ENCODE data around the gene DTNB.

The DTNB gene

GRCh38 chr2:25462021-25462420 lies 211.4 kb downstream of the DTNB start:
- TF ChIP-seq, protein P1, sequence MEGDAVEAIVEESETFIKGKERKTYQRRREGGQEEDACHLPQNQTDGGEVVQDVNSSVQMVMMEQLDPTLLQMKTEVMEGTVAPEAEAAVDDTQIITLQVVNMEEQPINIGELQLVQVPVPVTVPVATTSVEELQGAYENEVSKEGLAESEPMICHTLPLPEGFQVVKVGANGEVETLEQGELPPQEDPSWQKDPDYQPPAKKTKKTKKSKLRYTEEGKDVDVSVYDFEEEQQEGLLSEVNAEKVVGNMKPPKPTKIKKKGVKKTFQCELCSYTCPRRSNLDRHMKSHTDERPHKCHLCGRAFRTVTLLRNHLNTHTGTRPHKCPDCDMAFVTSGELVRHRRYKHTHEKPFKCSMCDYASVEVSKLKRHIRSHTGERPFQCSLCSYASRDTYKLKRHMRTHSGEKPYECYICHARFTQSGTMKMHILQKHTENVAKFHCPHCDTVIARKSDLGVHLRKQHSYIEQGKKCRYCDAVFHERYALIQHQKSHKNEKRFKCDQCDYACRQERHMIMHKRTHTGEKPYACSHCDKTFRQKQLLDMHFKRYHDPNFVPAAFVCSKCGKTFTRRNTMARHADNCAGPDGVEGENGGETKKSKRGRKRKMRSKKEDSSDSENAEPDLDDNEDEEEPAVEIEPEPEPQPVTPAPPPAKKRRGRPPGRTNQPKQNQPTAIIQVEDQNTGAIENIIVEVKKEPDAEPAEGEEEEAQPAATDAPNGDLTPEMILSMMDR (conservative IDR thresholded peaks at IDR 0.05; ENCODE audit: low read depth, low read length) = no peak
- no peak for DNase-seq (ENCODE audit: low read depth)
- H3K4me3 ChIP-seq (ENCODE audit: low read depth, low read length) = no peak overlapping the region

DNA sequence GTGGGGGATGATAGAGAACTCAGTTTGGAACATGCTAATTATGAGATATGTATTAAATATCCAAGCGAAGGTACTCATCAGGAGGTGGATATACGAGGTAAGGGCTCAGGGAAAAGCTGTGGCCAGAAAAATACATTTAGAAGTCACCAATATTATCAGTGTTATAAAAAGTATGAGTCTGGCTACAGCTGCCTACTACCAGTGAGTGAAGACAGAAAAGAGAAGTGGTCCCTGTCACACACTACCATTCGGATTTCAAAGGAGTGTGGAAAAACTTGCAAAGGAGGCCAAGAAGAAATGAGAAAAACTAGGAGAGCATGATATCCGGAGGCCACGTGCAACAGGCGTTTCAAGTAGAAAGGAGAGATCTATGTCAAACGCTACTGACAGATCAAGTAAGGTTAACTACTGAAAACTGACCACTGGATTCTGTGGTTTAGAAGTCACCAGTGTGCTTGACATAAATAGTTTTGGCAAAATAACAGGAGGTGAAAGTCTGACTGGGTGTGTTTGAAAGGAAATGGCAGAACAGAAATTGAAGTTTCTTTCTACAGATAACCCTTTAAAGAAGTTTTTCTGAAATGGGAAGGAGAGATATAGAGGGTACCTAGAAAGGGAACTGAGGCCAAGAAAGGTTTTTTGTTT lies 213.0 kb downstream of the DTNB start:
- no peak for DNase-seq (ENCODE audit: low read depth)
- TF ChIP-seq, protein P1 (conservative IDR thresholded peaks at IDR 0.05; ENCODE audit: low read depth, low read length) = no peak

DNA sequence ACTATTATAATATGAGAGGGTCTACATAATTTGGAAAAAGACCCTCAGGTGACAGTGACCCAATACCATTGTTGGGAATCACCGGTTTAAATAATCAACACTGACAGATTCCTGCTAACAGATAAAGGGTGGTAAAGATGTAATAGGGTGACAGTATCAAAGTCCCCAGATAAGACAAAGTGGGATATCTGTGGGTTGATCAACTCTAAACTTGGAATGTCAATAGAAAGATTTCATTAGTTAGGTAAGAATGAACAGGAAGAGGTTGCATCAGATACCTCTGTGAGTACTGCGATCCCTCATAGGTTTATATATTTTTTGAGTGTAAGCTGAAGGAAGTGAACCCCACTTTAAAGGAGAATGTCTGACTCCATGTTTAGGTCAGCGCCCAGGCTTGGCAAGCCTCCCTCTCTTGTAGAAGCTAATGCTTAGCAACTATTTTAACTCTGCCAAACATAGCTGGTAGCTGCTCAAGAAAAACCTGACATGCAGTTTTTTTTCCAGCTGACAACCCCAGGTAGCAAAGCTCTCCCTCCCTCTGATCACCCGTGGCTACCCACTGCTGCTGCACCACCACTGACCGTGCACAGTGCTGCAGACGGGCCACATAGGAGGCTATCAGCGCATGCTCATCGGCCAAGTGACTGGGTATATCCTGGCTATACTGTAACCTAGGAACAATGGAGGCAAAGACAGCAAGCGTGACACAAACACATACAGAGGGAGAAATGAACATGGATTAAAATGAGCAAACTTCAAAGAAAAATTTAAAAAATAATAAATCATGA lies 218.4 kb downstream of the DTNB start:
- TF ChIP-seq, protein P1 (conservative IDR thresholded peaks at IDR 0.05; ENCODE audit: low read depth, low read length) = no peak
- no peak for DNase-seq (ENCODE audit: low read depth)
- H3K4me3 ChIP-seq (ENCODE audit: low read depth, low read length) = no peak overlapping the region

More for the DNA sequence above, 213.0 kb downstream of the DTNB start:
- no peak overlapping the region for H3K4me3 ChIP-seq (ENCODE audit: low read depth, low read length)

- TF ChIP-seq, protein P1 (conservative IDR thresholded peaks at IDR 0.05; ENCODE audit: low read depth, low read length) = no peak
- DNase-seq (ENCODE audit: low read depth) = no peak
Observed at GRCh38 chr2:25453199-25453905, 220.0 kb downstream of the DTNB start.

DNA sequence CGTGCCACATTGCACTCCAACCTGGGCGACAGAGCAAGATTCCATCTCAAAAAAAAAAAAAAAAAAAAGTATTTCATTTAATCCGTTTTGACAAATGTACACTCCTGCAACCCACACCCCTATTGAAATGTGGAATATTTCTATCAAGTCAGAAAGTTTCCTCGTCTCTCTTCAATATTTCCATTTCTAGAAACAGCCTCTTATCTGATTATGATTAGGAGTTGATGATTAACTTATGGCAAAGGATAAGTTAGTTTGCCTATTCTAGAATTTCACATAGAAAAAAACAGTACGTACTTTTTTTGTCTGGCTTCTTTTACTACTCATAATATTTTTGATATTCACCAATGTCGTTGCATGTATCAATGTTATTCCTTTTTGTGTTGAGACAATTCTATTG lies 224.6 kb downstream of the DTNB start:
- H3K4me3 ChIP-seq (ENCODE audit: low read depth, low read length) = no peak overlapping the region
- DNase-seq (ENCODE audit: low read depth) = no peak
- TF ChIP-seq, protein P1 (conservative IDR thresholded peaks at IDR 0.05; ENCODE audit: low read depth, low read length) = no peak

More at GRCh38 chr2:25453199-25453905, 220.0 kb downstream of the DTNB start:
- H3K4me3 ChIP-seq (ENCODE audit: low read depth, low read length) = no peak overlapping the region

- TF ChIP-seq, protein P1 (conservative IDR thresholded peaks at IDR 0.05; ENCODE audit: low read depth, low read length) = no peak
Observed at GRCh38 chr2:25447018-25447417, 226.4 kb downstream of the DTNB start.

More at GRCh38 chr2:25447018-25447417, 226.4 kb downstream of the DTNB start:
- H3K4me3 ChIP-seq (ENCODE audit: low read depth, low read length) = no peak overlapping the region
- no peak for DNase-seq (ENCODE audit: low read depth)

Measured in choroid plexus epithelial cell (primary cell).